ENCODE results near the gene RPL27A. TPM values are rescaled to one million over a fixed set of nuclear protein-coding genes. Genes with fewer than 3 reads are reported as not detected.
A peak's percentile ranks its signal among the peaks of the same experiment; 100 is the strongest.

The RPL27A gene
- total and polyA plus RNA-seq, 2 of the 8 experiments (the other 6 are each of a cell fraction or from before 2014, with no cell fraction given): 1,756 to 1,777 TPM

GRCh38 chr11:8707541-8708191, 25.1 kb downstream of the RPL27A start:
- Histone ChIP-seq H3K4me2 (ENCODE audit: insufficient read depth in 1 of 2, low read depth in 2 of 2, low read length in 2 of 2) (no peak overlapping the region), H2AFZ (ENCODE audit: low read length) (no peak overlapping the region), H2BK15ac (ENCODE audit: low read length) (peak overlapping the region; percentile 92; the same call in 1 of the 2 replicates), H4K91ac (replicated peaks; ENCODE audit: insufficient read length, low read length) (peak overlapping the region; percentile 33), H4K20me1 (replicated peaks in 1 of 2; ENCODE audit: control insufficient read depth in 1 of 2, insufficient read depth in 2 of 2, low read length in 2 of 2) (no peaks in the 10 kb centered on the region), H3K4ac (replicated peaks; ENCODE audit: insufficient read length, low read depth, low read length) (peak overlapping the region; percentile 6), H2BK12ac (ENCODE audit: low read depth, low read length) (no peak overlapping the region; the same call in 1 of the 2 replicates), H3K23ac (ENCODE audit: insufficient read length) (no peak overlapping the region), H3K27ac (ENCODE audit: low read depth, low read length) (peak overlapping the region; percentile 33; the same call in 1 of the 2 replicates), H3K4me1 (replicated peaks in 1 of 4; ENCODE audit: control insufficient read depth in 3 of 4, insufficient read depth in 4 of 4, low read length in 3 of 4) (peaks cover 0 to 10% (median 6%) of the 10 kb centered on the region in 4 experiments; a peak in 4 of 7 replicates), H3K9me3 (ENCODE audit: insufficient read depth in 2 of 2, low read depth in 1 of 2, low read length in 1 of 2) (no peaks in the 10 kb centered on the region), H2AK5ac (ENCODE audit: low read depth, low read length) (peak overlapping the region; percentile 39; the same call in 1 of the 2 replicates), H2BK5ac (ENCODE audit: low read depth, low read length) (no peak overlapping the region), H3K36me3 (ENCODE audit: control insufficient read depth in 2 of 4, insufficient read depth in 4 of 4, low read length in 3 of 4) (no peaks in the 10 kb centered on the region; a peak in 2 of 8 replicates), H2BK120ac (replicated peaks; ENCODE audit: low read depth, low read length) (no peak overlapping the region), H4K5ac (ENCODE audit: insufficient read length, low read depth, low read length) (no peak overlapping the region), H4K8ac (ENCODE audit: extremely low read depth, insufficient read depth, low read length) (no peak overlapping the region; the same call in 1 of the 2 replicates), H3K79me1 (ENCODE audit: low read depth, low read length) (no peaks in the 10 kb centered on the region), H3K27me3 (replicated peaks in 1 of 4; ENCODE audit: control insufficient read depth in 3 of 4, extremely low read depth in 1 of 4, insufficient read depth in 3 of 4, low read length in 3 of 4) (no peaks in the 10 kb centered on the region), H3K23me2 (ENCODE audit: low read depth, low read length) (no peaks in the 10 kb centered on the region), H3K4me3 (ENCODE audit: extremely low read depth in 1 of 4, insufficient read depth in 2 of 4, low read depth in 3 of 4, low read length in 4 of 4) (no peak overlapping the region), H3K79me2 (ENCODE audit: control insufficient read depth in 1 of 2, insufficient read depth in 2 of 2, low read length in 2 of 2) (no peaks in the 10 kb centered on the region), H3K56ac (replicated peaks; ENCODE audit: insufficient read length, low read depth, low read length) (no peak overlapping the region), H3K14ac (ENCODE audit: insufficient read length) (no peak overlapping the region), H2BK20ac (ENCODE audit: low read length) (peak overlapping the region; percentile 95; the same call in 1 of the 2 replicates), H3K9ac (replicated peaks in 1 of 4; ENCODE audit: extremely low read depth in 1 of 4, low read depth in 3 of 4, low read length in 3 of 4) (no peak overlapping the region), H3K18ac (ENCODE audit: extremely low read depth, low read length) (no peak overlapping the region; the same call in 1 of the 2 replicates)
- no peak for FAIRE-seq
- no peak for DNase-seq (ENCODE audit: low read depth in 1 of 2, low spot score in 2 of 2)
- ChIA-PET CTCF (ENCODE audit: partially characterized antibody) (interaction anchor here (0.8 to 1.5 kb wide), 6 partner anchors 11 to 351 kb away, joined by 3 to 4 read pairs (median 4); partner anchors contain the start of gene AKIP1), POLR2A (ENCODE audit: partially characterized antibody) (interaction anchor here (0.8 to 3.2 kb wide), 4 partner anchors 9 to 25 kb away, joined by 3 to 18 read pairs (median 5); partner anchors contain the start of genes RPL27A and TRIM66)
- WGBS, 2 experiments (ENCODE audit: extremely low coverage in 1 of 2, insufficient coverage in 1 of 2, insufficient read length in 1 of 2, insufficient replicate concordance in 2 of 2, low coverage in 1 of 2, low lambda C conversion rate in 2 of 2, missing lambda C conversion rate in 1 of 2): 80% methylated on average over 10 of the region's 10 CpGs; no CpG with 5 or more reads in 1 of the 2 experiments
- TF ChIP-seq, protein P1, sequence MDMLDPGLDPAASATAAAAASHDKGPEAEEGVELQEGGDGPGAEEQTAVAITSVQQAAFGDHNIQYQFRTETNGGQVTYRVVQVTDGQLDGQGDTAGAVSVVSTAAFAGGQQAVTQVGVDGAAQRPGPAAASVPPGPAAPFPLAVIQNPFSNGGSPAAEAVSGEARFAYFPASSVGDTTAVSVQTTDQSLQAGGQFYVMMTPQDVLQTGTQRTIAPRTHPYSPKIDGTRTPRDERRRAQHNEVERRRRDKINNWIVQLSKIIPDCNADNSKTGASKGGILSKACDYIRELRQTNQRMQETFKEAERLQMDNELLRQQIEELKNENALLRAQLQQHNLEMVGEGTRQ (IDR thresholded peaks at IDR 0.05; ENCODE audit: low read length): no peak
- TF ChIP-seq POLR2A (IDR thresholded peaks at IDR 0.05; ENCODE audit: control extremely low read depth in 1 of 2, low read depth in 2 of 2, low read length in 2 of 2) (no peak), CTBP2 (IDR thresholded peaks at IDR 0.05; ENCODE audit: borderline replicate concordance, insufficient read depth, insufficient read length, low read length) (no peak), SIX5 (IDR thresholded peaks at IDR 0.05; ENCODE audit: low read depth, low read length) (no peak), KDM4A (IDR thresholded peaks at IDR 0.05; ENCODE audit: low read depth, low read length, severe bottlenecking) (no peak), POU5F1 (IDR thresholded peaks at IDR 0.05; ENCODE audit: low read depth, low read length) (no peak), KDM1A (IDR thresholded peaks at IDR 0.05; ENCODE audit: borderline replicate concordance, low read length) (no peak)
- TF ChIP-seq, protein P2, sequence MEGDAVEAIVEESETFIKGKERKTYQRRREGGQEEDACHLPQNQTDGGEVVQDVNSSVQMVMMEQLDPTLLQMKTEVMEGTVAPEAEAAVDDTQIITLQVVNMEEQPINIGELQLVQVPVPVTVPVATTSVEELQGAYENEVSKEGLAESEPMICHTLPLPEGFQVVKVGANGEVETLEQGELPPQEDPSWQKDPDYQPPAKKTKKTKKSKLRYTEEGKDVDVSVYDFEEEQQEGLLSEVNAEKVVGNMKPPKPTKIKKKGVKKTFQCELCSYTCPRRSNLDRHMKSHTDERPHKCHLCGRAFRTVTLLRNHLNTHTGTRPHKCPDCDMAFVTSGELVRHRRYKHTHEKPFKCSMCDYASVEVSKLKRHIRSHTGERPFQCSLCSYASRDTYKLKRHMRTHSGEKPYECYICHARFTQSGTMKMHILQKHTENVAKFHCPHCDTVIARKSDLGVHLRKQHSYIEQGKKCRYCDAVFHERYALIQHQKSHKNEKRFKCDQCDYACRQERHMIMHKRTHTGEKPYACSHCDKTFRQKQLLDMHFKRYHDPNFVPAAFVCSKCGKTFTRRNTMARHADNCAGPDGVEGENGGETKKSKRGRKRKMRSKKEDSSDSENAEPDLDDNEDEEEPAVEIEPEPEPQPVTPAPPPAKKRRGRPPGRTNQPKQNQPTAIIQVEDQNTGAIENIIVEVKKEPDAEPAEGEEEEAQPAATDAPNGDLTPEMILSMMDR (IDR thresholded peaks at IDR 0.05; ENCODE audit: control extremely low read depth in 1 of 3, insufficient read depth in 1 of 3, low read depth in 1 of 3, low read length in 3 of 3): no peak

Data from H1 (cell line).